Stimulated activated CD4-positive, alpha-beta T cell treated with anti-CD3 and anti-CD28 coated beads, Interleukin-2, amount 100 ng/mL, for 48 hours (primary cell): ENCODE data around the gene DMKN.
A peak's percentile ranks its signal among the peaks of the same experiment; 100 is the strongest.

Source experiments
- DNase-seq, 2 donors: peaks; one replicate each; pipeline ENCODE4 v3.0.0-alpha.2; 2020

Gene DMKN, protein sequence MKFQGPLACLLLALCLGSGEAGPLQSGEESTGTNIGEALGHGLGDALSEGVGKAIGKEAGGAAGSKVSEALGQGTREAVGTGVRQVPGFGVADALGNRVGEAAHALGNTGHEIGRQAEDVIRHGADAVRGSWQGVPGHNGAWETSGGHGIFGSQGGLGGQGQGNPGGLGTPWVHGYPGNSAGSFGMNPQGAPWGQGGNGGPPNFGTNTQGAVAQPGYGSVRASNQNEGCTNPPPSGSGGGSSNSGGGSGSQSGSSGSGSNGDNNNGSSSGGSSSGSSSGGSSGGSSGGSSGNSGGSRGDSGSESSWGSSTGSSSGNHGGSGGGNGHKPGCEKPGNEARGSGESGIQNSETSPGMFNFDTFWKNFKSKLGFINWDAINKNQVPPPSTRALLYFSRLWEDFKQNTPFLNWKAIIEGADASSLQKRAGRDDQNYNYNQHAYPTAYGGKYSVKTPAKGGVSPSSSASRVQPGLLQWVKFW

DNA sequence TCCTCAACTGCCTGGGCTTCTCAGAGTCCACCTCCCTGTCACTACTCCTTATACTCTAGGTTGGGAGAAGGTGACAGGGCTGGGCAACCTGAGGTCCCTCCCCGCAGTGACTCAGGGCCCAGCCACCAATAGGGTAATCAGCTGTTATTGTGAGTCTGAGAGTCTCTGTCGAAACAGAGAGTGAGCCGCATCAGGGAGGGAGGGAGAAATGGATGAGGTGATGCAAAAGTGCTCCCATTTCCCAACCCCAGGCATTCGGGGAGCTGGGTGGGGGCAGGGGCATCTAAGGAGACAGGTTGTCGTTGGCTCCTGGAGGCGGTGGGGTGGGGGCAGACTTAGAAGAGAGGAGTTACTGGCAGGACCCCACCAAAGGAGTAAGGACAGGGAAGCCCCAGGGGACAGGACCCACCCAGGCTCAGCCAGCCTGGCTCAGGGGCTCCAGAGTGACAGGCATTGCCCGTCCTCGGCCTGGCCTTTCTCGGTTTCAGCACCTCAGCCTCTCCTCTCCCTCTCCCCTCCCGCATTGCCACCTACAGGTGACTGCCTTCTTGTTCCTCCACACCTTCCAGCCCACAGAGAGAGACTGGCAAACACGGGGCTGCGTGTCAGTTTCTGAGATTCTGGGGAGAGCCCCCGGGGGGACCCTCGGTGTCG lies at the start of gene DMKN:
Gene DMKN, minus strand, starts transcription at position 22 of the 654 bp plus-strand sequence. CDS start 174 bp downstream, outside the sequence.
- DNase-seq: no peak

DNA sequence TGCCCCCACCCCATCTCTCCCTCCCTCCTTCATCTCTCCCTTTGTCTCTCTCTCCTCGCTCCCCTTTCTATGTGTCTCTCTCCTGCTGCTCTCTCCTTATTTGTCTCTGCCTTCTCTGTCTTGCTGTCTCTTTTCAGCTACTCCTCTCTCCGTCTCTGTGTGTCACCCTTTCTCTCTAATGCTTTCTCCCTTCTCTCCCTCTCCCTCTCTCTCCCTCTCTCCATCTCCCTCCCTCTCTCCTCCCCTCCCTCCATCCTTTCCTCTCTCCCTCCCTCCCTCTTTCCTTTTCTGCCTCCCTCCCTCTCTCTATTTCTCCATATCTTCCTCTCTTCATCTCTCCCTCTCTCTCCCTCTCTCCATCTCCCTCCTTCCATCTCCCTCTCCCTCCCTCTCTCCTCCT lies 49.3 kb upstream of the DMKN start:
- no peak for DNase-seq

- DNase-seq: no peak
These were observed 48.9 kb upstream of the DMKN start for GRCh38 chr19:35562336-35562735.

- DNase-seq: no peak
These were observed 48.0 kb upstream of the DMKN start for GRCh38 chr19:35561436-35561835.

- no peak for DNase-seq
These were observed 47.2 kb upstream of the DMKN start for GRCh38 chr19:35560677-35561076.

GRCh38 chr19:35560271-35560670 lies 46.8 kb upstream of the DMKN start:
- DNase-seq: no peak

DNA sequence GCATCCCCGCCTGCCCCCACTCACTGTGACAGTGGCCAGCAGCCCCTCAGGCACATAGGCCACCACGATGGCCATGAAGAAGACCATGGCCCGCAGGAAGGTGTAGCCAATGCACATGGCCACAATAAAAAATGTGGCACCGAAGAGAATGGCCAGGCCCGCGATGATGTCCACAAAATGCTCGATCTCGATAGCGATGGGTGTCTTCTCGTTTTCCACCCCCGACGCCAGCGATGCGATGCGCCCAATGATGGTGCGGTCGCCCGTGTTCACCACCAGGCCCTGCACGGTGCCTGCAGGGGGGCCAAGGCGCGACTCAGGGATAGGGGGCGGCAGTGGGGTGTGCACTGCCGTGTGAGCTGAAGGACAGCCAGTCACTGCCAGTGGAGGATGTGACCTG lies 46.3 kb upstream of the DMKN start:
- DNase-seq: no peak

DNA sequence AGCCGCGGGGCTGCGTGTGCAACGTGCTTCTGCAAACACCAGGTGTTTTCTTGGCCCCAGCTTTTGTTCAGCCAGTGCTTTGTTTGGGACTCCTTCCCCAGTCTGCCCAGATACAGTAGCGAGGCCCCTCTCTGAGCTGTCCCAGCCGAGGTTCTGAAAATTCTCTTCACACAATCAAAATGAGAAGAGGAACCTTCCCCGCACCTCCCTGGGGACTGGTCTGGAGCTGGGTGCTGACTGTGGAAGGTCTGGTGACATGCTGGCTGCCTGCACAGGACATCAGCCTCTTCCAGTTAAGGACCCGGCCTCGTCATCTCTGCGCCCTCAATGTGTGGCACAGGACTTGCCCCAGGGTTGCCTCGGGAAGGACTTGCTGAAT lies 45.8 kb upstream of the DMKN start:
- DNase-seq: no peak

DNA sequence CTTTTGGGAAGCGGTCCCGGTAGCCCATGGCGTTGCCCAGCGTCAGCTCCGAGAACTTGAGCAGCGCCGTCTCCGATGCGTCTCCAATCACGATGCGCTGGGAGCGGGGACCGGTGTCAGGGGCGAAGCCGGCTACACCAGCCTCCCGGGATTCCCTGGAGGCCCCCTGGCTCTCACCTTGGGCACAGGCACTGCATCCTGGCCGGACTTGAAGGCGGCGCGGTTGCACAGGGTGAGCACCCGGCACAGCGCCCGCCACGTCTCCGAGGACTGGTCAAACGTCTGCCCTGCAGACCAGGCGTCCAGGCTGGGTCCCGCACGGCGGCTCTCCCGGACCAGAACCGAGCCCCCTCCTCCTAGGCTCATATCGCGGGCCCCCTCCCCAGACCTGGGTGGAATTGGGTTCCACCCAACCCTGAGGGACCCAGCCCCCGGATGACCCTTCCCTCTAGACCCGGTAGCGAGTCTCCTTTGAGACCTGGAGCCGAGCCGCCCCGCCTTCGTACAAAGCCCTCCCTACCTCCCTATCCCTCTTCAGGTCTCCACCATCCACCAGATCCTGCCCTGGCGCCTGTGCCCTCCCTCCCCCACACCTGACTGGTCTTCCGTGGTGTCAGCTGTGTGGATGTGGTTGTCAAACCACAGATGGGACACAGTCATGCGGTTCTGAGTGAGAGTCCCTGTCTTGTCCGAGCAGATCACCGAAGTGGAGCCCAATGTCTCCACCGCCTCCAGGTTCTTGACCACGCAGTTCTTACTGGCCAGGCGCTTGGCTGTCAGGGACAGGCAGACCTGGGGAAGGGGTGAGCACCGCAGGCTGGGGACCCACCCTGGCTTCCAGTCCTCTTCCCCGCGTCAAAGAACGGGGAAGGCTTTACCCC lies 45.2 kb upstream of the DMKN start:
- DNase-seq: no peak

GRCh38 chr19:35557539-35558399 lies 44.3 kb upstream of the DMKN start:
- DNase-seq: peak; percentile 40 to 49

- no peak for DNase-seq
These were observed 43.5 kb upstream of the DMKN start for GRCh38 chr19:35556846-35557538.

DNA sequence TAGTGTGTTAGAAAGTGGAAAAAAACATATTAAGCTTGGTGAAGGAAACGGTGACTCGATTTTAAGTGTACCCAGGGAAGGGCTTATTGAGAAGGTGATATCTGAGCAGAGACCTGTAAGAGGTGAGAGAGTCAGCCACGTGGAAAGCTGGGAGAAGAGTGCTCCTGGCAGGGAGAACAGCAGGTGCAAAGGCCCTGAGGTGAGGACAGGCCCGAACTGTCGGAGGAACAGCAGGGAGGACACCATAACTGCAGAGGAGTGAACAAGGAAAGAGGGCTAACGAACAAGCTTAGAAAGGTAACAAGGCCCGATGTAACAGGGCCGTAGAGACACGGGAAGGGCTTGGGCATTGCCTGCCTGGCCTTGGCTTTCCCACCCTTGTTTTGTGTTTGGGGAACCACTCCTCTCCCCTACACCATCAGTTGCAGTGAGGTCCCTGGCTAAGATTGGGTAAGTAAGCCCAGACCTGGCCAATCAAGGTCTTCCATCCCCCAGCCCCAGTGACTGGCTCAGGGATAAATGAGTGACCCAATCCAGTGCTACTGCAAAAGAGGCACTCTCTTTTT lies 42.7 kb upstream of the DMKN start:
- DNase-seq: no peak

DNA sequence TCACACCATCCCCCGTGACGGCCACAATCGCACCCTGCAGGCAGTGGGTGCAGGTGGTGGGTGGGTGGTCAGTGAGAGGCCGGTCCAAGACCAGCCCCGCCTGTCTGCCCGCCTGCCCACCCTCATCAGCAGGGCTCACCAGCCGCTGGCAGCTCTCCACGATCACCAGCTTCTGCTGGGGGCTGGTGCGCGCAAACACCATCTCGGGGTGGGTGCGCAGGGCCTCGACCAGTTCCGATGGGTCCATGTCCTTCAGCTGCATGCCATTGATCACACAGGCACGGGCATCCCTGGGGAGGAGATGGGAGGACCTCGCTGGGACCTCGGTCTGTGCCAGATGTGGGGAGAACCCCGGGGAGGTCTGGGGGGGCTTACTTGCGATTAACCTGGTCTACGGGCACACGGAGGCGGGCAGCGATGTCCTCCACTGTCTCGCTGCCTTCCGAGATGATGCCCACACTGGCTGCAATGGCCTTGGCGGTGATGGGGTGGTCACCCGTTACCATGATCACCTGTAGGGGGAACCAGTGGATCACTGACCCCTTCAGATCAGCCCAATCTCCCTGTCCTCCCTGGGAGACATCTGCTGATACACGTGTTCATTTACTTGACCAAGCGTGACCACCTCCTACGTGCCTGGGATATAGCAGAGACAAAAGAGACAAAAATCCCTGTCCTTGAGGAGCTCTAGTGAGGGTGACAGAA lies 42.0 kb upstream of the DMKN start:
- no peak for DNase-seq

DNA sequence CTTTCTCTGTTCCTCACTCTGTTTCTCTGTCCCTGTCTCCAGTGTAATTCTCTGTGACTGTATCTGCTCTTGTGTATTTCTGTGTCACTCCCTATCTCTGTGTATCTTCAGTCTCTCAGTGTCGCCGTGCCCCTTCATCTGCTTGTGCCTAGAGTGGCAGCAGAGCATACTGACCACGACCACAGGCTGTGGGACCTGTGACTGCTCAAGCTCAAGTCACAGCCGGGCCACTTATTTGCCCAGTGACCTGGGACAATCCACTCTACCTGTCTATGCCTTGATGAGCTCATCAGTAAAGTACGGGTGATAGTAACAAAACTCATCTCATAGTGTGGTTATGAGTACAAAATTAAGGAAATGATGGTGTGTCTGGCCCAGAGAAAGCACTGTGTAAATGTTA lies 40.6 kb upstream of the DMKN start:
- DNase-seq: no peak

DNA sequence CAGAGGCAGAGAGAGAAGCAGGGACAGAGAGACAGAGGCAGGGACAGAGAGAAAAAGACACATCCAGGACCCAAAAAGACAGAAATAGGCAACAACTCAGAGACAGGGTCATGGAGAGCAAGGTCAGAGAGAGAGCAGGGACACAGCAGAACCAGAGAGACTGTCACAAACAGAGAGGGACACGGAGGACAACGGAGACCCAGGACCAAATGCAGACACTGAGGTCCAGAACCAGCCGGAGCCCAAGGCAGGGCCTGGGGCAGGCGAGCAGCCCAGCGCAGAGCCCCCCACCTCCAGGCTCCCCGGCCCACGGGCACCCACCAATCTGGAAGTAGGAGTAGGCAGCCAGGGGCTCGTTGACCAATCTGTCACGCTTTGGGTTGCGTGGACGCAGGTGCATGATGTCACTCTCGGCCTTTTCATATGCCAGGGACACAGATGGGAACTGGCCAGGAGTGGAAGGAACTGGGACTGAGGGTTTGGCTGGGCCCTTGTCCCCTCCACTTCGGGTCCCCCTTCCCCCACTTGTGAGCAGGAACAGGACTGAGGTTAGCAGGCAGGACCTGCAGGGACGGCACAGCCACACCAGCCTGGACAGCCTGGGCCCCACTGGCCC lies 40.0 kb upstream of the DMKN start:
- no peak for DNase-seq

- no peak for DNase-seq
These were observed 39.3 kb upstream of the DMKN start for GRCh38 chr19:35552534-35553384.

DNA sequence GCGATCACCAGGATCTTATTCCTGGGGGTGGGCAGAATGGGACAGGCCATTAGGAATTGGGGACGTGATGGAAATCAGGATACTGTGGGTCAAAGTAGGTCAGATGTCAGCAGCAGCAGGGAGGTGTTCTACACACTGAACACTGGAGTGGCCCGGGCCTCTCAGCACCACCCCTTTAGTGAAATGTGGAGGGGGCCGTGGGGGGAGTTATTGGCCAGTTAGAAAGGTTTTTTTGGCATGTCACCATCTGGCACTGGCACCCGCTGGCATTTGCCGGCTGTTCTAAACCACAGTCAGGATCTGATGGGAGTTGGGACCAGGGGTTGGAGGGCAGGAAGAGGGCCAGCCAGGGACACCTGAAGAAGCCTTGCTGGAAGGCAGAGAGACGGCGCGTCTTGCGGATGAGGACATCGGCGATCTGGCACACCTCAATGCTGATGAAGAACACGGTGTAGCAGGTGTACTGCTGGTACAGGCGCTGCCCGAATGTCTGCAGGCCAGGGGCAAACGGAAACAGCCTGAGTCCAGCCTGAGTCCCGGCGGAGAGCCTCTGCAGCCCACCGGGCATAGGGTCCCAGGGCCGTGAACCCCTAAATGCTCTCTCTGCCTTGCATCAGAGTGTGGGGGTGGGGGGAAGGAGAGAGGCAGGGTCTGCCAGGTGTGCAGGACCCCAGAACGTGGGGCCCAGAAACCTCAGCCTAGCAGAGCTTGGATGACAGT lies 37.8 kb upstream of the DMKN start:
- no peak for DNase-seq

GRCh38 chr19:35549879-35550523 lies 36.6 kb upstream of the DMKN start:
- no peak for DNase-seq
